Neural cell (in vitro differentiated cells): Measurements from ENCODE around the gene NCAM1.

Experiments used
- CTCF ChIP-seq: fragments of 450-650 bp; IDR thresholded peaks from 2 replicates; pipeline ENCODE4 v1.5.1; 2014; ENCODE audit warnings: antibody characterized with exemption, mild to moderate bottlenecking, moderate library complexity; ENCODE audit not compliant: poor library complexity, severe bottlenecking
- EP300 ChIP-seq: fragments of 450-650 bp; conservative IDR thresholded peaks from 2 replicates; pipeline ENCODE4 v1.6.1; 2014; ENCODE audit warnings: antibody characterized with exemption, mild to moderate bottlenecking, moderate library complexity; ENCODE audit not compliant: poor library complexity, severe bottlenecking
- EZH2 ChIP-seq: fragments of 200-600, 300-800 bp; shearing (Covaris generic), sonication (generic); IDR thresholded peaks from 2 replicates; pipeline ENCODE4 v1.6.1; 2014; ENCODE audit warnings: antibody characterized with exemption, low read length, borderline replicate concordance, mild to moderate bottlenecking; ENCODE audit not compliant: insufficient read depth, poor library complexity, severe bottlenecking
- POLR2AphosphoS5 ChIP-seq: IDR thresholded peaks from 2 replicates; pipeline ENCODE4 v1.6.1; 2012
- RAD21 ChIP-seq: fragments of 450-650 bp; conservative IDR thresholded peaks from 2 replicates; pipeline ENCODE4 v1.6.1; 2014; ENCODE audit warnings: antibody characterized with exemption, mild to moderate bottlenecking, moderate library complexity
- SMC3 ChIP-seq: fragments of 450-650 bp; conservative IDR thresholded peaks from 2 replicates; pipeline ENCODE4 v1.6.1; 2014; ENCODE audit warnings: antibody characterized with exemption, mild to moderate bottlenecking, moderate library complexity; ENCODE audit not compliant: poor library complexity
- TAF1 ChIP-seq: IDR thresholded peaks from 2 replicates; pipeline ENCODE4 v1.6.1; 2012; ENCODE audit warnings: low read depth
- TF ChIP-seq, protein P1 (sequence below): IDR thresholded peaks from 2 replicates; pipeline ENCODE4 v1.6.1; 2012; ENCODE audit warnings: borderline replicate concordance

DNA sequence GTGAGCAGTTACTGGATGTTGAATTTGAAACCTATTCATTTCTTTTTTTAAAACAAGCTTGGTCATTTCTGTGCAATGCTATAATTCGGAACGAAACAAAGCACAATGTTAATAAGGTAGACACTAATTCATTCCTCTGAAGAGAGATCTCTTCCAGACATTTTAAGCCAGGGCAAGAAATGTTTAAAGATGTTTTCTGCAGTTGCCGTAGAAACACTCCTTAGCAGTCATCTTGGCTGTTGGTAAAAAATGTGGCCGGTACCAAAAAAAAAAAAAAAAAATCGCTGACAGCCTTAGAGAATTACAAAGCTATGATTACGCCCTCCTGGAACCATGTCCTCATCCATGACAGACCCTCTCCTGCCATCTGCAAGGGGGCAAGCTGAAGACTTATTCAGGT, 286.7 kb downstream of the NCAM1 start:
- TF ChIP-seq CTCF = no peak
- TF ChIP-seq EP300 = no peak
- TF ChIP-seq POLR2AphosphoS5 = no peak
- TF ChIP-seq RAD21 = no peak
- TF ChIP-seq, protein P1, sequence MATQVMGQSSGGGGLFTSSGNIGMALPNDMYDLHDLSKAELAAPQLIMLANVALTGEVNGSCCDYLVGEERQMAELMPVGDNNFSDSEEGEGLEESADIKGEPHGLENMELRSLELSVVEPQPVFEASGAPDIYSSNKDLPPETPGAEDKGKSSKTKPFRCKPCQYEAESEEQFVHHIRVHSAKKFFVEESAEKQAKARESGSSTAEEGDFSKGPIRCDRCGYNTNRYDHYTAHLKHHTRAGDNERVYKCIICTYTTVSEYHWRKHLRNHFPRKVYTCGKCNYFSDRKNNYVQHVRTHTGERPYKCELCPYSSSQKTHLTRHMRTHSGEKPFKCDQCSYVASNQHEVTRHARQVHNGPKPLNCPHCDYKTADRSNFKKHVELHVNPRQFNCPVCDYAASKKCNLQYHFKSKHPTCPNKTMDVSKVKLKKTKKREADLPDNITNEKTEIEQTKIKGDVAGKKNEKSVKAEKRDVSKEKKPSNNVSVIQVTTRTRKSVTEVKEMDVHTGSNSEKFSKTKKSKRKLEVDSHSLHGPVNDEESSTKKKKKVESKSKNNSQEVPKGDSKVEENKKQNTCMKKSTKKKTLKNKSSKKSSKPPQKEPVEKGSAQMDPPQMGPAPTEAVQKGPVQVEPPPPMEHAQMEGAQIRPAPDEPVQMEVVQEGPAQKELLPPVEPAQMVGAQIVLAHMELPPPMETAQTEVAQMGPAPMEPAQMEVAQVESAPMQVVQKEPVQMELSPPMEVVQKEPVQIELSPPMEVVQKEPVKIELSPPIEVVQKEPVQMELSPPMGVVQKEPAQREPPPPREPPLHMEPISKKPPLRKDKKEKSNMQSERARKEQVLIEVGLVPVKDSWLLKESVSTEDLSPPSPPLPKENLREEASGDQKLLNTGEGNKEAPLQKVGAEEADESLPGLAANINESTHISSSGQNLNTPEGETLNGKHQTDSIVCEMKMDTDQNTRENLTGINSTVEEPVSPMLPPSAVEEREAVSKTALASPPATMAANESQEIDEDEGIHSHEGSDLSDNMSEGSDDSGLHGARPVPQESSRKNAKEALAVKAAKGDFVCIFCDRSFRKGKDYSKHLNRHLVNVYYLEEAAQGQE = no peak
- no peak for TF ChIP-seq TAF1
- TF ChIP-seq SMC3 = no peak
- TF ChIP-seq EZH2 = no peak
